ENCODE results near the gene RAB3B. TPM values are rescaled to one million over a fixed set of nuclear protein-coding genes. Genes with fewer than 3 reads are reported as not detected.
"Not testable (repeated sequence)": the region's sequence is repeated elsewhere in the genome, so short reads cannot be mapped to it uniquely, and the experiment has no call there.

Gene RAB3B
- total RNA-seq, 6 donors from 2014 or later = under 0.01 to 1.2 (median 0.12) TPM; not detected in 2

- 67 to 70% methylated on average over 6 of the region's 6 CpGs for WGBS, 2 donors
- no peak for DNase-seq
- H3K4me3 ChIP-seq = no peak overlapping the region
- no peak for TF ChIP-seq CTCF (IDR thresholded peaks at IDR 0.05)
- H3K9me3 ChIP-seq = no peaks in the 10 kb centered on the region
- no peaks in the 10 kb centered on the region for H3K27me3 ChIP-seq
- no peak overlapping the region for H3K27ac ChIP-seq
- H3K4me1 ChIP-seq = peaks cover 35 to 60% (median 45%) of the 10 kb centered on the region in 4 donors
- no peak for ATAC-seq (ENCODE audit: low FRiP score in 2 of 2)
- H3K36me3 ChIP-seq = peaks cover 0 to 7% (median 0%) of the 10 kb centered on the region in 4 donors
Observed at GRCh38 chr1:51875291-51875772, 115.2 kb downstream of the RAB3B start.

GRCh38 chr1:51873270-51873669 lies 117.2 kb downstream of the RAB3B start:
- H3K4me3 ChIP-seq; DNase-seq; H3K27ac ChIP-seq; H3K27me3 ChIP-seq; ATAC-seq (ENCODE audit: low FRiP score in 2 of 2); H3K9me3 ChIP-seq; H3K36me3 ChIP-seq: not testable (repeated sequence)
- WGBS, 2 donors = 100% methylated on average over 1 of the region's 1 CpG
- peaks cover 35 to 55% (median 41%) of the 10 kb centered on the region in 4 donors for H3K4me1 ChIP-seq

- H3K27me3 ChIP-seq = no peaks in the 10 kb centered on the region
- peaks cover 25 to 41% (median 29%) of the 10 kb centered on the region in 4 donors for H3K4me1 ChIP-seq
- TF ChIP-seq POLR2A (IDR thresholded peaks at IDR 0.05) = no peak
- no peak for TF ChIP-seq POLR2AphosphoS5 (IDR thresholded peaks at IDR 0.05)
- TF ChIP-seq EP300 (IDR thresholded peaks at IDR 0.05) = no peak
- no peak for TF ChIP-seq CTCF (IDR thresholded peaks at IDR 0.05)
- no peak overlapping the region for H3K4me3 ChIP-seq
- H3K36me3 ChIP-seq = peaks cover 0 to 7% (median 0%) of the 10 kb centered on the region in 4 donors
- H3K9me3 ChIP-seq = no peaks in the 10 kb centered on the region
- DNase-seq (no peak), ATAC-seq (ENCODE audit: low FRiP score in 2 of 2) (no peak)
- 97% methylated on average over 6 of the region's 6 CpGs for whole genome bisulfite sequencing, 2 donors
- no peak overlapping the region for H3K27ac ChIP-seq
Observed at GRCh38 chr1:51871351-51871975, 119.0 kb downstream of the RAB3B start.

- no peak overlapping the region for H3K27ac ChIP-seq
- no peaks in the 10 kb centered on the region for H3K27me3 ChIP-seq
- peaks cover 0 to 7% (median 0%) of the 10 kb centered on the region in 4 donors for H3K36me3 ChIP-seq
- peaks cover 18 to 34% (median 22%) of the 10 kb centered on the region in 4 donors for H3K4me1 ChIP-seq
- H3K9me3 ChIP-seq = no peaks in the 10 kb centered on the region
- ATAC-seq (ENCODE audit: low FRiP score in 2 of 2) = no peak
- WGBS, 2 donors = 88 to 96% methylated on average over 7 of the region's 7 CpGs
- TF ChIP-seq CTCF (IDR thresholded peaks at IDR 0.05) (no peak), POLR2AphosphoS5 (IDR thresholded peaks at IDR 0.05) (no peak), EP300 (IDR thresholded peaks at IDR 0.05) (no peak), POLR2A (IDR thresholded peaks at IDR 0.05) (no peak)
- H3K4me3 ChIP-seq = no peak overlapping the region
- no peak for DNase-seq
Observed at GRCh38 chr1:51870603-51871350, 119.7 kb downstream of the RAB3B start.

GRCh38 chr1:51867479-51868232 lies 122.8 kb downstream of the RAB3B start:
- H3K36me3 ChIP-seq = peaks cover 0 to 8% (median 0%) of the 10 kb centered on the region in 4 donors
- DNase-seq = no peak
- H3K27ac ChIP-seq = no peak overlapping the region
- no peaks in the 10 kb centered on the region for H3K9me3 ChIP-seq
- 87 to 95% methylated on average over 4 of the region's 4 CpGs for WGBS, 2 donors
- H3K4me1 ChIP-seq = peaks cover 4 to 13% (median 7%) of the 10 kb centered on the region in 4 donors
- no peak for ATAC-seq (ENCODE audit: low FRiP score in 2 of 2)
- TF ChIP-seq EP300 (IDR thresholded peaks at IDR 0.05) (no peak), CTCF (IDR thresholded peaks at IDR 0.05) (no peak), POLR2AphosphoS5 (IDR thresholded peaks at IDR 0.05) (no peak), POLR2A (IDR thresholded peaks at IDR 0.05) (no peak)
- no peaks in the 10 kb centered on the region for H3K27me3 ChIP-seq
- H3K4me3 ChIP-seq = no peak overlapping the region

All from upper lobe of left lung (tissue), 6 donors.